Suprapubic skin (tissue), 4 donors: ENCODE results near the gene OR1D5.

Experiments
- CTCF ChIP-seq, 2 donors: fragments of 200-600 bp in 1 of 2; fragments of 450-650 bp in 1 of 2; sonication (generic) in 1 of 2; IDR thresholded peaks; one replicate each; pipeline ENCODE4 v1.5.1; 2016 to 2019; ENCODE audit warnings: antibody characterized with exemption in 2 of 2, mild to moderate bottlenecking in 1 of 2, moderate library complexity in 1 of 2
- POLR2A ChIP-seq, 2 donors: fragments of 450-650 bp; IDR thresholded peaks; one replicate each; pipeline ENCODE4 v1.6.1; 2017; ENCODE audit warnings: antibody characterized with exemption in 2 of 2, mild to moderate bottlenecking in 2 of 2, moderate library complexity in 2 of 2
- POLR2AphosphoS5 ChIP-seq, 3 donors: sonication (generic); formaldehyde crosslinking; IDR thresholded peaks; one replicate each; pipeline ENCODE4 v1.6.1; 2017; ENCODE audit warnings: antibody characterized with exemption in 3 of 3

- TF ChIP-seq CTCF (IDR thresholded peaks at IDR 0.05), result peak; percentile 71 to 72
- no peak for TF ChIP-seq POLR2AphosphoS5 (IDR thresholded peaks at IDR 0.05)
- TF ChIP-seq POLR2A (IDR thresholded peaks at IDR 0.05), result no peak
These were observed 50.4 kb downstream of the OR1D5 start for GRCh38 chr17:3012926-3013581.
